SK-N-SH (cell line): Measurements from ENCODE around the gene MYEOV. TPM values are rescaled to one million over a fixed set of nuclear protein-coding genes. Genes with fewer than 3 reads are reported as not detected.

Experiments used
- CTCF ChIA-PET: fragments of 300-600, 350-600 bp; formaldehyde crosslinking; extraction: SDS; loops from one replicate; lab custom pipeline; 2021; lab: Yijun Ruan, JAX
- POLR2A ChIA-PET: fragments of 350-600 bp; sonication (Branson Sonifier 250); formaldehyde crosslinking; extraction: SDS; loops from one replicate; lab custom pipeline; 2020; ENCODE audit warnings: antibody characterized with exemption, inconsistent platforms; lab: Yijun Ruan, JAX
- DNase-seq: peaks from one replicate; pipeline ENCODE4 v3.0.0; 2012
- H2AFZ ChIP-seq: fragments of 200-600 bp; sonication (generic); 2 replicates; pipeline ENCODE4 v1.8.1; 2016; ENCODE audit warnings: antibody characterized with exemption, mild to moderate bottlenecking, low read depth
- H3F3A ChIP-seq: fragments of 200-600 bp; sonication (generic); replicated peaks from 2 replicates; pipeline ENCODE3; 2016; ENCODE audit warnings: antibody characterized with exemption, mild to moderate bottlenecking; ENCODE audit not compliant: insufficient read depth
- H3K27ac ChIP-seq, 2 experiments: fragments of 200-500 bp in 1 of 2; fragments of 200-600 bp in 1 of 2; sonication (Bioruptor generic) in 1 of 2; sonication (generic), shearing (Covaris generic) in 1 of 2; 2 replicates each; pipeline versions ENCODE4 v1.5.1 to v1.6.1; 2014 to 2016; ENCODE audit warnings: low read depth in 2 of 2, inconsistent platforms in 1 of 2, low read length in 1 of 2, mild to moderate bottlenecking in 1 of 2, mixed read lengths in 1 of 2
- H3K27me3 ChIP-seq: fragments of 200-600 bp; sonication (generic), shearing (Covaris generic); 2 replicates; pipeline ENCODE4 v1.6.1; 2016; ENCODE audit warnings: mixed run types; ENCODE audit not compliant: insufficient read depth
- H3K36me3 ChIP-seq, 2 experiments: fragments of 200-500 bp in 1 of 2; fragments of 200-600 bp in 1 of 2; sonication (Bioruptor generic) in 1 of 2; sonication (generic) in 1 of 2; replicated peaks in 1 of 2; 2 replicates each; pipeline versions ENCODE3 to v1.5.1; 2014 to 2016; ENCODE audit warnings: low read length in 1 of 2, mild to moderate bottlenecking in 1 of 2; ENCODE audit not compliant: insufficient read depth in 2 of 2, control insufficient read depth in 1 of 2
- H3K4me1 ChIP-seq, 2 experiments: fragments of 200-500 bp in 1 of 2; fragments of 200-600 bp in 1 of 2; sonication (Bioruptor generic) in 1 of 2; sonication (generic), shearing (Covaris generic) in 1 of 2; 2 replicates each; pipeline versions ENCODE4 v1.5.1 to v1.6.1; 2014 to 2016; ENCODE audit warnings: low read depth in 1 of 2, low read length in 1 of 2, mixed run types in 1 of 2; ENCODE audit not compliant: insufficient read depth in 2 of 2, control insufficient read depth in 1 of 2
- H3K4me2 ChIP-seq: fragments of 200-600 bp; sonication (generic), shearing (Covaris generic); 2 replicates; pipeline ENCODE4 v1.6.1; 2017; ENCODE audit warnings: mixed run types
- H3K4me3 ChIP-seq, 2 experiments: fragments of 200-500 bp in 1 of 2; fragments of 200-600 bp in 1 of 2; sonication (Bioruptor generic) in 1 of 2; sonication (generic), shearing (Covaris generic) in 1 of 2; 2 replicates each; pipeline versions ENCODE4 v1.5.1 to v1.8.1; 2014 to 2016; ENCODE audit warnings: low read depth in 2 of 2, inconsistent platforms in 1 of 2, low read length in 1 of 2, mild to moderate bottlenecking in 1 of 2, mixed read lengths in 1 of 2, moderate library complexity in 1 of 2
- H3K79me2 ChIP-seq: fragments of 200-600 bp; sonication (generic); 2 replicates; pipeline ENCODE4 v1.8.1; 2017; ENCODE audit warnings: mild to moderate bottlenecking; ENCODE audit not compliant: insufficient read depth
- H3K9ac ChIP-seq: fragments of 200-600 bp; sonication (generic); 2 replicates; pipeline ENCODE4 v1.6.1; 2017; ENCODE audit warnings: mixed run types
- H3K9me2 ChIP-seq: fragments of 200-600 bp; sonication (generic); 2 replicates; pipeline ENCODE4 v1.6.1; 2017; ENCODE audit warnings: mixed run types
- H3K9me3 ChIP-seq: fragments of 200-600 bp; sonication (generic); 2 replicates; pipeline ENCODE4 v1.6.1; 2017; ENCODE audit warnings: mixed run types, mild to moderate bottlenecking, moderate library complexity
- H4K20me1 ChIP-seq: fragments of 200-600 bp; sonication (generic); 2 replicates; pipeline ENCODE4 v1.6.1; 2017; ENCODE audit warnings: mild to moderate bottlenecking, mixed run types; ENCODE audit not compliant: insufficient read depth
- CTCF ChIP-seq: fragments of 200-600 bp; sonication (generic); IDR thresholded peaks from 2 replicates; pipeline ENCODE4 v1.6.1; 2017; ENCODE audit warnings: antibody characterized with exemption, mild to moderate bottlenecking, moderate library complexity
- ELF1 ChIP-seq: IDR thresholded peaks from 2 replicates; pipeline ENCODE4 v1.4.0; 2012
- FOXJ3 ChIP-seq: sonication (generic); formaldehyde crosslinking; IDR thresholded peaks from 2 replicates; pipeline ENCODE4 v1.5.1; 2020; ENCODE audit warnings: mild to moderate bottlenecking, missing genetic modification reagents
- GABPA ChIP-seq: IDR thresholded peaks from 2 replicates; pipeline ENCODE4 v1.4.0; 2012; ENCODE audit warnings: low read depth, mild to moderate bottlenecking
- GATA2 ChIP-seq: sonication (generic); formaldehyde crosslinking; IDR thresholded peaks from 2 replicates; pipeline ENCODE4 v1.5.0; 2020; ENCODE audit warnings: mild to moderate bottlenecking, missing genetic modification reagents
- MEF2A ChIP-seq: IDR thresholded peaks from 2 replicates; pipeline ENCODE4 v1.4.0; 2012; ENCODE audit warnings: low read depth, borderline replicate concordance
- MXI1 ChIP-seq: IDR thresholded peaks from 2 replicates; pipeline ENCODE4 v1.6.1; 2012; ENCODE audit warnings: mild to moderate bottlenecking, low read depth, low read length, improper control_type of control experiment
- NFIC ChIP-seq: IDR thresholded peaks from 2 replicates; pipeline ENCODE4 v1.4.0; 2012; ENCODE audit warnings: borderline replicate concordance
- PBX3 ChIP-seq: IDR thresholded peaks from 2 replicates; pipeline ENCODE4; 2012
- RCOR1 ChIP-seq: fragments of 150-350 bp; IDR thresholded peaks from 2 replicates; pipeline ENCODE4 v1.6.1; 2017; ENCODE audit warnings: antibody characterized with exemption, low read length
- TCF12 ChIP-seq: IDR thresholded peaks from 2 replicates; pipeline ENCODE4 v1.4.0; 2012
- TEAD4 ChIP-seq: IDR thresholded peaks from 2 replicates; pipeline ENCODE4 v1.4.0; 2012; ENCODE audit warnings: mild to moderate bottlenecking, borderline replicate concordance; ENCODE audit not compliant: insufficient read depth
- USF2 ChIP-seq: fragments of 150-350 bp; IDR thresholded peaks from 2 replicates; pipeline ENCODE4 v1.6.1; 2017; ENCODE audit warnings: antibody characterized with exemption, low read length, low read depth, borderline replicate concordance
- WGBS: methylation state at CpG from one replicate; pipeline ENCODE4 v1.1.6; 2017; ENCODE audit warnings: low lambda C conversion rate; 5-methylcytosine and 5-hydroxymethylcytosine counted together
- polyA plus RNA-seq, 3 experiments: library from polyadenylated mRNA; depleted of rRNA; stranded (reverse); fragments of >200 nt; gene quantifications; 2 replicates each; pipeline ENCODE4 v1.2.3, GENCODE V29; 2012
- TF ChIP-seq, protein P1 (sequence below): IDR thresholded peaks from 2 replicates; pipeline ENCODE4 v1.6.1; 2012; ENCODE audit warnings: mild to moderate bottlenecking, low read depth, low read length, moderate library complexity
- TF ChIP-seq, protein P2 (sequence below): fragments of 150-350 bp; IDR thresholded peaks from 2 replicates; pipeline ENCODE4 v1.6.1; 2016; ENCODE audit warnings: mild to moderate bottlenecking, low read depth, low read length
- TF ChIP-seq, protein P3 (sequence below): IDR thresholded peaks from 2 replicates; pipeline ENCODE4 v1.4.0; 2012; ENCODE audit warnings: low read depth, borderline replicate concordance
- TF ChIP-seq, protein P4 (sequence below): IDR thresholded peaks from 2 replicates; pipeline ENCODE4 v1.4.0; 2012; ENCODE audit warnings: low read depth

The MYEOV gene
- polyA plus RNA-seq, 1 of the 3 experiments (the other 2 are of a cell fraction): 3.0 TPM

DNA sequence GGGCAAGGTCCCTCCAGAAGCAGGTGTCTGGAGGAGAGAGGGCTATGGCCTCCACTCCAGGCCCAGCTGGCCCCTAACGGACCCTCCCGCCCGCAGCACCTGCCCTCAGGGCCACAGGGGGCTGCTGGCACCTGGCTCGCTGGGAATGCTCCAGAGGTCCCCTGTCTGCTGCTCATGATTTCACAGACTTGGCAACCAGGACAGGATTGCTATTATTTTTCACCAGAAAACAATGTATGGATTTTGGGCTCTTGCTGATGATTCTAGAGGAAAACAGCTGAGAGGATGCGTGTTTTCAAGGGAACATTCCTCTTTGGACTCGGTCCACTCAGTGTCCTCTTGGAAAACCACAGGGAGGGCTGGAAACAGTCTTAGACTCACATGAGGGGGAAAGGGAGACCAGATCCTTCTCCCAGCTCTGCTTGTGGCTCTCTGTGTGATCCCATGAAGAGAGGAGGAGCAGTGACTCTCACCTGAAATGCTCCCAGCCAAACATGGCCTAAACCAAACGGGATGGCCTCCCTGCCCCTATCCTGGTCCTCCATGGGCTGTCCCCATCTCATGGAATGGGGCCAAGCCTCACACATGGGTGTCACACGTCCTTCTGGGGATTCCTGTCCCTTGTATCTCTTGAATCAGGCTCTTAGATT, 15.8 kb downstream of the MYEOV start:
- TF ChIP-seq ELF1 (no peak), FOXJ3 (CRISPR knock-in tag) (no peak), GATA2 (CRISPR knock-in tag) (no peak)
- TF ChIP-seq, protein P1, sequence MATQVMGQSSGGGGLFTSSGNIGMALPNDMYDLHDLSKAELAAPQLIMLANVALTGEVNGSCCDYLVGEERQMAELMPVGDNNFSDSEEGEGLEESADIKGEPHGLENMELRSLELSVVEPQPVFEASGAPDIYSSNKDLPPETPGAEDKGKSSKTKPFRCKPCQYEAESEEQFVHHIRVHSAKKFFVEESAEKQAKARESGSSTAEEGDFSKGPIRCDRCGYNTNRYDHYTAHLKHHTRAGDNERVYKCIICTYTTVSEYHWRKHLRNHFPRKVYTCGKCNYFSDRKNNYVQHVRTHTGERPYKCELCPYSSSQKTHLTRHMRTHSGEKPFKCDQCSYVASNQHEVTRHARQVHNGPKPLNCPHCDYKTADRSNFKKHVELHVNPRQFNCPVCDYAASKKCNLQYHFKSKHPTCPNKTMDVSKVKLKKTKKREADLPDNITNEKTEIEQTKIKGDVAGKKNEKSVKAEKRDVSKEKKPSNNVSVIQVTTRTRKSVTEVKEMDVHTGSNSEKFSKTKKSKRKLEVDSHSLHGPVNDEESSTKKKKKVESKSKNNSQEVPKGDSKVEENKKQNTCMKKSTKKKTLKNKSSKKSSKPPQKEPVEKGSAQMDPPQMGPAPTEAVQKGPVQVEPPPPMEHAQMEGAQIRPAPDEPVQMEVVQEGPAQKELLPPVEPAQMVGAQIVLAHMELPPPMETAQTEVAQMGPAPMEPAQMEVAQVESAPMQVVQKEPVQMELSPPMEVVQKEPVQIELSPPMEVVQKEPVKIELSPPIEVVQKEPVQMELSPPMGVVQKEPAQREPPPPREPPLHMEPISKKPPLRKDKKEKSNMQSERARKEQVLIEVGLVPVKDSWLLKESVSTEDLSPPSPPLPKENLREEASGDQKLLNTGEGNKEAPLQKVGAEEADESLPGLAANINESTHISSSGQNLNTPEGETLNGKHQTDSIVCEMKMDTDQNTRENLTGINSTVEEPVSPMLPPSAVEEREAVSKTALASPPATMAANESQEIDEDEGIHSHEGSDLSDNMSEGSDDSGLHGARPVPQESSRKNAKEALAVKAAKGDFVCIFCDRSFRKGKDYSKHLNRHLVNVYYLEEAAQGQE: no peak
- H3K79me2 ChIP-seq: peaks cover 4% of the 10 kb centered on the region; the same call in 1 of the 2 replicates
- WGBS: 83% methylated on average over 7 of the region's 8 CpGs
- H3K4me3 ChIP-seq: no peak overlapping the region
- H2AFZ ChIP-seq: no peak overlapping the region
- POLR2A ChIA-PET: interaction anchor here (0.7 kb wide), 1 partner anchor 17 kb away, joined by 3 read pairs; no protein-coding TSS in a partner anchor
- no peaks in the 10 kb centered on the region for H3F3A ChIP-seq
- H3K4me2 ChIP-seq: no peak overlapping the region
- no peaks in the 10 kb centered on the region for H3K36me3 ChIP-seq
- DNase-seq: peak; percentile 23
- H3K9me3 ChIP-seq: no peaks in the 10 kb centered on the region
- H3K27me3 ChIP-seq: no peaks in the 10 kb centered on the region
- H4K20me1 ChIP-seq: no peaks in the 10 kb centered on the region
- peaks cover 0 to 30% of the 10 kb centered on the region in 2 experiments; a peak in 2 of 4 replicates for H3K4me1 ChIP-seq
- H3K9me2 ChIP-seq: no peaks in the 10 kb centered on the region
- no peak overlapping the region for H3K9ac ChIP-seq
- CTCF ChIA-PET: interaction anchor here (2.4 kb wide), 1 partner anchor 208 kb away, joined by 6 read pairs; no protein-coding TSS in a partner anchor
- no peak overlapping the region for H3K27ac ChIP-seq

DNA sequence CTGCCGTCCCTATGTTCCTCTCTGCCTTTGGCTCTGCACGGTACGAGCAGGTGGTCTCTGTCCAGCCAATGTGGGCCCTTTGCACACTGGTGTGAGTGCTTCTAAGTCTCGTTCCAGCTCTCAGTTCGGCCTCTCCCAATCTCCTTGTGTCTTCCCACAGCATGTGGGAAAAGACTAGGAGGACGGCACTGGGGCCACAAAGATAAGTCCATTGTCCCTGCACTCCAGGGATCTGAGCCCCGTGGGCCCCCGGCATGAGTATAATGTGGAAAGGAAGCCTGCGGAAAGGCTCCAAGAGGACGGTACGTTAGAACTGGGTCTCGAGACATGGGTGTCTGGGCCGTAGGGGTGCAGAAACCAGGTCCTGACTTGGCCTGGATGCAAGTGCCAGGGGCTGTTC, 16.4 kb downstream of the MYEOV start:
- Histone ChIP-seq H3K36me3 (no peaks in the 10 kb centered on the region), H3K4me3 (no peak overlapping the region), H3K79me2 (no peaks in the 10 kb centered on the region), H3K4me2 (no peak overlapping the region), H3K9me3 (no peaks in the 10 kb centered on the region), H3K9me2 (no peaks in the 10 kb centered on the region), H3K9ac (no peak overlapping the region), H3K27ac (no peak overlapping the region), H3F3A (no peaks in the 10 kb centered on the region), H3K4me1 (peaks cover 0 to 30% of the 10 kb centered on the region in 2 experiments; a peak in 2 of 4 replicates), H3K27me3 (no peaks in the 10 kb centered on the region), H2AFZ (no peak overlapping the region), H4K20me1 (no peaks in the 10 kb centered on the region)
- POLR2A ChIA-PET: no interaction called here
- WGBS: 99% methylated on average over 13 of the region's 13 CpGs
- no peak for TF ChIP-seq PBX3
- no peak for TF ChIP-seq FOXJ3 (CRISPR knock-in tag)
- TF ChIP-seq, protein P2, sequence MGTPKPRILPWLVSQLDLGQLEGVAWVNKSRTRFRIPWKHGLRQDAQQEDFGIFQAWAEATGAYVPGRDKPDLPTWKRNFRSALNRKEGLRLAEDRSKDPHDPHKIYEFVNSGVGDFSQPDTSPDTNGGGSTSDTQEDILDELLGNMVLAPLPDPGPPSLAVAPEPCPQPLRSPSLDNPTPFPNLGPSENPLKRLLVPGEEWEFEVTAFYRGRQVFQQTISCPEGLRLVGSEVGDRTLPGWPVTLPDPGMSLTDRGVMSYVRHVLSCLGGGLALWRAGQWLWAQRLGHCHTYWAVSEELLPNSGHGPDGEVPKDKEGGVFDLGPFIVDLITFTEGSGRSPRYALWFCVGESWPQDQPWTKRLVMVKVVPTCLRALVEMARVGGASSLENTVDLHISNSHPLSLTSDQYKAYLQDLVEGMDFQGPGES: no peak
- no peak for TF ChIP-seq NFIC
- TF ChIP-seq USF2: no peak
- TF ChIP-seq, protein P3, sequence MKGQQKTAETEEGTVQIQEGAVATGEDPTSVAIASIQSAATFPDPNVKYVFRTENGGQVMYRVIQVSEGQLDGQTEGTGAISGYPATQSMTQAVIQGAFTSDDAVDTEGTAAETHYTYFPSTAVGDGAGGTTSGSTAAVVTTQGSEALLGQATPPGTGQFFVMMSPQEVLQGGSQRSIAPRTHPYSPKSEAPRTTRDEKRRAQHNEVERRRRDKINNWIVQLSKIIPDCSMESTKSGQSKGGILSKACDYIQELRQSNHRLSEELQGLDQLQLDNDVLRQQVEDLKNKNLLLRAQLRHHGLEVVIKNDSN: no peak
- no peak for TF ChIP-seq RCOR1
- no peak for TF ChIP-seq GABPA
- TF ChIP-seq CTCF: no peak
- no peak for TF ChIP-seq MXI1
- no peak for TF ChIP-seq TCF12
- TF ChIP-seq, protein P4, sequence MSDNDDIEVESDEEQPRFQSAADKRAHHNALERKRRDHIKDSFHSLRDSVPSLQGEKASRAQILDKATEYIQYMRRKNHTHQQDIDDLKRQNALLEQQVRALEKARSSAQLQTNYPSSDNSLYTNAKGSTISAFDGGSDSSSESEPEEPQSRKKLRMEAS: no peak
- TF ChIP-seq MEF2A: no peak
- no peak for TF ChIP-seq TEAD4
- DNase-seq: no peak
- CTCF ChIA-PET: no interaction called here
